ENCODE data around the gene RXRG.

DNA sequence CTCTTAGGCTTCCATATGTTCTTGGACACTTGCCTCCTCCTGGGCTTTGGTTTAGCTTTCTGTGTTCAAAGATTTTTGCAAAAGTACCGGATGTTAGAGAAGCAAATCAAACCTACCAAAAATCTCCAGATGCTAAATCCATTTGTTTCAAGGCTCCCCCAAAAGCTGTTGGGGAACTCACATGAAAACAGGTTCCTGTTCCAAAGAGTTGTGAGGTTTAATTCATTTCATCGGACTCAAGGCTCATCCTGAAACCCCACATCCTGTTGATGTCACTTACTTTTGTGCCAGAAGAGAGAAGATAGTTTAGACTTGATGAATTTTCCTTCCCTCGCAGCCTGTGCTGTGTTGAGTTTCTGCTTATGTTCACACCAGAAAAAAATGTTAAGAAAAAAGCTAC, 41.7 kb upstream of the RXRG start:
- TF ChIP-seq, protein P1, sequence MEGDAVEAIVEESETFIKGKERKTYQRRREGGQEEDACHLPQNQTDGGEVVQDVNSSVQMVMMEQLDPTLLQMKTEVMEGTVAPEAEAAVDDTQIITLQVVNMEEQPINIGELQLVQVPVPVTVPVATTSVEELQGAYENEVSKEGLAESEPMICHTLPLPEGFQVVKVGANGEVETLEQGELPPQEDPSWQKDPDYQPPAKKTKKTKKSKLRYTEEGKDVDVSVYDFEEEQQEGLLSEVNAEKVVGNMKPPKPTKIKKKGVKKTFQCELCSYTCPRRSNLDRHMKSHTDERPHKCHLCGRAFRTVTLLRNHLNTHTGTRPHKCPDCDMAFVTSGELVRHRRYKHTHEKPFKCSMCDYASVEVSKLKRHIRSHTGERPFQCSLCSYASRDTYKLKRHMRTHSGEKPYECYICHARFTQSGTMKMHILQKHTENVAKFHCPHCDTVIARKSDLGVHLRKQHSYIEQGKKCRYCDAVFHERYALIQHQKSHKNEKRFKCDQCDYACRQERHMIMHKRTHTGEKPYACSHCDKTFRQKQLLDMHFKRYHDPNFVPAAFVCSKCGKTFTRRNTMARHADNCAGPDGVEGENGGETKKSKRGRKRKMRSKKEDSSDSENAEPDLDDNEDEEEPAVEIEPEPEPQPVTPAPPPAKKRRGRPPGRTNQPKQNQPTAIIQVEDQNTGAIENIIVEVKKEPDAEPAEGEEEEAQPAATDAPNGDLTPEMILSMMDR (conservative IDR thresholded peaks at IDR 0.05 in 1 of 2, IDR thresholded peaks at IDR 0.05 in 1 of 2; ENCODE audit: extremely low read depth in 1 of 2, insufficient read depth in 1 of 2, low read depth in 1 of 2, low read length in 2 of 2), result no peak
- no peak for TF ChIP-seq EZH2 (IDR thresholded peaks at IDR 0.05; ENCODE audit: borderline replicate concordance, low read length)

All from mammary epithelial cell (primary cell).